ENCODE results near the gene BABAM2.

GRCh38 chr2:28374331-28374730, 483.8 kb downstream of the BABAM2 start:
- TF ChIP-seq CTCF (conservative IDR thresholded peaks at IDR 0.05; ENCODE audit: low read depth, low read length) (no peak), USF2 (IDR thresholded peaks at IDR 0.05; ENCODE audit: low read depth, low read length) (no peak), CEBPB (IDR thresholded peaks at IDR 0.05; ENCODE audit: low read depth, low read length) (no peak), RFX5 (IDR thresholded peaks at IDR 0.05; ENCODE audit: low read depth, low read length) (no peak), ELK1 (IDR thresholded peaks at IDR 0.05; ENCODE audit: borderline replicate concordance, low read depth, low read length) (no peak), CHD1 (IDR thresholded peaks at IDR 0.05; ENCODE audit: low read depth, low read length) (no peak), BHLHE40 (IDR thresholded peaks at IDR 0.05; ENCODE audit: low read depth, low read length) (no peak), POLR2A (IDR thresholded peaks at IDR 0.05; ENCODE audit: low read depth, low read length) (no peak), MAZ (IDR thresholded peaks at IDR 0.05; ENCODE audit: borderline replicate concordance, low read depth, low read length) (no peak), RAD21 (IDR thresholded peaks at IDR 0.05; ENCODE audit: low read length) (no peak), MXI1 (IDR thresholded peaks at IDR 0.05; ENCODE audit: borderline replicate concordance, low read depth, low read length) (no peak)
